Activated CD8-positive, alpha-beta memory T cell treated with anti-CD3 and anti-CD28 coated beads for 48 hours (primary cell): ENCODE data around the gene MYH14.

Source experiments
- DNase-seq, 3 experiments: peaks; one replicate each; pipeline ENCODE4 v3.0.0-alpha.2; 2020; ENCODE audit warnings: low read depth in 2 of 3, low spot score in 2 of 3

Gene MYH14

DNA sequence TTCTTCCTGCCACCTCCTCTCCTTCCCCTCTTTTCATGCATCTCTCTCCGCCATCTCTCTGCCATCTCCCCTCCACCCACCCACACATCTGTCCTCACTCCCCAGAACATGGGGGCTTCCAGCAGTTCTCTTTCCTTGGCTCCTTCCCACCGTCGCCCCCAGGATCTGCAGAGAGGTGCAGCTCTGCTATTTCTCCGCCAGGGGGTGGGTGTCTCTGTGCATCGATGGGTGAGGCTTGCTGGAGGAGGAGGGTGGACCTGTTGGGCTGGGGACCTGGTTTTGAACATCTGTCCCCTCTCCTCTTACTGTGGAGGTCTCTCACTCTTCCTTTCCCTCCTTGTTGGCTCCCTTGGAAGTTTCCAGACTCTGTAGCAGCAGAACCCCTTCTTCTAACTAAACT lies 51.7 kb downstream of the MYH14 start:
- DNase-seq = no peak

DNA sequence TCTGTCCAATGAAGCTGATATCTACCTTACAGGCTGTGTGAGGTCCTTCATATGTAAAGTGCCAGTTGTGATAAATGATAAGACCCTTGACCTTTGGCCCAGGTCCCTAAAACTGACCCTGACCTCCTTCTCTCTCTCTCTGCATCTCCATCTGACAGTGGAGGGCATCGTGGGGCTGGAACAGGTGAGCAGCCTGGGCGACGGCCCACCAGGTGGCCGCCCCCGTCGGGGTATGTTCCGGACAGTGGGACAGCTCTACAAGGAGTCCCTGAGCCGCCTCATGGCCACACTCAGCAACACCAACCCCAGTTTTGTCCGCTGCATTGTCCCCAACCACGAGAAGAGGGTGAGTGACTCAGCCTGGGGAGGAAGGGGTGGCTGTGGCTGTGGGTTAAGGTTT lies 53.7 kb downstream of the MYH14 start:
- no peak for DNase-seq

DNA sequence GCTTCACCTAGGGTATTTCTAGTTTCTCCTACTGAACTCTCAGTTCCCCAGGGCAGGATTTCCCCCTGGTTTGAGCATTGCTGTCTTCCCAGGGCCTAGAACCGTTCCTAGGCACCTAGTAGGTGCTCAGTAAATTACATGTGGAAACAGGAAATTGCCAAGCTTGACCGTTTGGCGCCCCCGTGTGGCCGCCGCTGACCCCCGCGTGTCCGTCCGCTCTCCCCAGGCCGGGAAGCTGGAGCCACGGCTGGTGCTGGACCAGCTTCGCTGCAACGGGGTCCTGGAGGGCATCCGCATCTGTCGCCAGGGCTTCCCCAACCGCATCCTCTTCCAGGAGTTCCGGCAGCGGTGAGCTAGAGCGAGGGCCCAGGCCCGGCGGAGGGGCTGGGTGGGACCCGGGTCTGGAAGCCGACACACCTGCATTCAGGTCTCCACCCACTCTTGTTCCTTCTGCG lies 55.5 kb downstream of the MYH14 start:
- DNase-seq = peak in 1 of 3 experiments; percentile 9

DNA sequence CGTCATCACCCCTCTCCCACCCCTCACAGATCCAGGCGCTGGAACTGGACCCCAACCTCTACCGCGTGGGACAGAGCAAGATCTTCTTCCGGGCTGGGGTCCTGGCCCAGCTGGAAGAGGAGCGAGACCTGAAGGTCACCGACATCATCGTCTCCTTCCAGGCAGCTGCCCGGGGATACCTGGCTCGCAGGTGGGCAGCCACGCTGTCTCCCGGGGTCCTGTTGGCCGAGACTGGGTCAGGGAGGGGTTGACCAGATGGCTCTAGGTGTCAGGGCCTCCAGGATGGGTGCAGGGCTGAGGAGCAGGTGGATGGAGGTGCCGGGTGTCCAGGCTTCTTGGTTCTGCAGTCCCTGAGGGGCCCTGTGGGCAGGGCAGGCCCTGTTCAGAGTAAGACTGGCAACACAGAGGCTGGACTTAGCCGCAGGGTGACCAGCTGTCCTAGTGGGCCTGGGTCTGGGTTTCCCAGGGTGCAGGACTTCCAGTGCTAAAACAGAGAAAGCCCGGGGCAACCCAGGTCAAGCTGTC lies 58.1 kb downstream of the MYH14 start:
- DNase-seq = no peak

DNA sequence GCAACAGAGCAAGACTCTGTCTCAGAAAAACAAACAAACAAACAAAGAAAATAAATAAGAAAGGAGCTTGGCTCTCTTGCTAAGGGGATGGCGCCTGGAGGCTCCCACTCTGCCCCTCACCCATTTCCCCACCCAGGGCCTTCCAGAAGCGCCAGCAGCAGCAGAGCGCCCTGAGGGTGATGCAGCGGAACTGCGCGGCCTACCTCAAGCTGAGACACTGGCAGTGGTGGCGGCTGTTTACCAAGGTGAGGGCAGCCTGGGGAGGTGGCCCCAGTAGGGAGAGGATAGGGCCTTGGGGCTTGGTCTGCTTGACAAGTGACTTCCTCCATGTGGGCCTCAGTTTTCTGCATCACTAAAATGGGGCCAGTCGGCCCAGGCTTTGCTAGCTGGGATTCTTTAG lies 59.8 kb downstream of the MYH14 start:
- no peak for DNase-seq

DNA sequence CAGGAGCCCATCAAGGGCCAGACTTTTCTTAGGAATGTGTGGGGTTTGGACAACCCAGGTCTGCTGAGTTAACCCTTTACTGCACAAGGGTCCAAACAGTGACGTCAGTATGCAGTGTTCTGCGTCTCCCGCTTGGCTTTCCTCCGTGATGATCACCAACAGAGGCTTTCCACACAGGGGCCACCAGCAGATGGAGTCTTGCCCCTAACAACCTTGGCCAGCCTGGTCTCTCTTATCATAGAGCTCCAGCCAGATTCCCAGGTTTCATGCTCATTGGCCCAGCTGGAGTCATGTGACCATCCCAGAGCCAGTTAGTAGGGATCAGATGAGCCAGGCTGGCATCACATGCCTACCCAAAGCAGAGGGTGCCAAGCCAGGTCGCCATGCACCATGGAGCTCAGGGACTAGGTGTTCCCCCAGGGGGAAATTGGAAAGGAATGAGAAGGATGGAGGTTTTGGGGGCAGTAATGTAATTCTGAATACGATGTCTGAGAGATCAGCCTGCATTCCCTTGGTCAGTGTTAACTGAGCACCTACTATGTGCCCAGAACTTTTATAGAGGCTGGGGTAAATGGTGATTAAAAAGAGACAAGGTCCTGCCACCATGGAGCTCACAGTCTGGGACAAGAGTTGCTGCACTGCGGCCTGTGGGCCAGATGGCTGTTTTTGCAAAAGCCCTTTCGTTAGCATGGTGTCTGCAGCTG lies 61.2 kb downstream of the MYH14 start:
- DNase-seq = no peak

DNA sequence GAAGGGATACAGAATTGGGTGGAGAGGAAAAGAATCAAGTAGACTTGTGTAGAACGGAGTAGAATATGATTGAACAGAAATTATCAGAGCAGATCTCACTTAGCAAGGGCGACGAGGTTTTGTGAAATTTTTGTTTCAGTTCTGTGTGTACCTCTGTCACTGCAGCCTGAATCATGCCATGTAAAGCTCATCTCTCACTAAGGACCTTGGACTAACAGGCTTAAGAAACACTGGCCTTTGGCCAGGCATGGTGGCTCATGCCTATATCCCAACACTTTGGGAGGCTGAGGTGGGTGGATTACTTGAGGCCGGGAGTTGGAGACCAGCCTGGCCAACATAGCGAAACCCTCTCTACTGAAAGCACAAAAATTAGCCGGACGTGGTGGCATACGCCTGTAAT lies 62.6 kb downstream of the MYH14 start:
- no peak for DNase-seq

DNA sequence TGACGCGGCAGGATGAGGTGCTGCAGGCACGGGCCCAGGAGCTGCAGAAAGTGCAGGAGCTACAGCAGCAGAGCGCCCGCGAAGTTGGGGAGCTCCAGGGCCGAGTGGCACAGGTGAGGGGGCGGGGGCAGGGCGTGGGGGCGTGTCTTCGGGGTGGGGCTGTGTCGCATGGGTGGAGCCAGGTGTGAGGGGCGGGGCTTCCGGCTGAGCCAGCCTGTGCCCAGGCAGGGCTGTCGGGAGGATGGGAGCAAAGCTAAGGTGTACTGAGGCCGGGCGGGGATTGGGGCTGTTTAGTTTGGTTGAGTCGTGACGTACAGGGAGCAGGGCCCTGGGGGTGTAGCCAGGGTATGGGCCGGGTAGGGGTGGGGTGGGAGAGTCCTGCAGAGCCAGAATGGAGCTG lies 63.5 kb downstream of the MYH14 start:
- DNase-seq = peak in 1 of 3 experiments; percentile 13

DNA sequence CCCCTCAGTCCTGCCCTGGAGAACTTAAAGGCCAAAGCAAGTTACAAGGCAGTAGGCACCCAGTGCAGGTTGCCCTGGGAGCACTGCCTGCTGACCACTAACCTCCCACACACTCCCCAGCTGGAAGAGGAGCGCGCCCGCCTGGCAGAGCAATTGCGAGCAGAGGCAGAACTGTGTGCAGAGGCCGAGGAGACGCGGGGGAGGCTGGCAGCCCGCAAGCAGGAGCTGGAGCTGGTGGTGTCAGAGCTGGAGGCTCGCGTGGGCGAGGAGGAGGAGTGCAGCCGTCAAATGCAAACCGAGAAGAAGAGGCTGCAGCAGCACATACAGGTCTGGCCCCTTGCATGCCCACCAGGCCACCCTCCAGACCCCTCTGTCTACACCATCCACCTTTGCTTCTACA lies 64.6 kb downstream of the MYH14 start:
- no peak for DNase-seq

DNA sequence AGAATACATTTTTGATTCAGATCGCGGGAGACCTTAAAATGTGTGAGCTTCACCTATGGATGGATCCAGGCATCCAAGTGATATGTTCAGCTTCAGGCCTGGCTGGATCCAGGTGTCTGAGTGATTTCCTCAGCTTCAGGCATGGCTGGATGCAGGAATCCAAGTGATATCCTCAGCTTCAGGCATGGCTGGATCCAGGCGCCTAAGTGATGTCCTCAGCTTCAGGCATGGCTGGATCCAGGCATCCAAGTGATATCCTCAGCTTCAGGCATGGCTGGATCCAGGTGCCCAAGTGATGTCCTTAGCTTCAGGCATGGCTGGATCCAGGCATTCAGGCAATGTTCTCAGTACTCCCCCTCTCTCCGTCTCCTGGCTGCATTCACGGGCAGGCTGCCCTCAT lies 65.1 kb downstream of the MYH14 start:
- DNase-seq = no peak

DNA sequence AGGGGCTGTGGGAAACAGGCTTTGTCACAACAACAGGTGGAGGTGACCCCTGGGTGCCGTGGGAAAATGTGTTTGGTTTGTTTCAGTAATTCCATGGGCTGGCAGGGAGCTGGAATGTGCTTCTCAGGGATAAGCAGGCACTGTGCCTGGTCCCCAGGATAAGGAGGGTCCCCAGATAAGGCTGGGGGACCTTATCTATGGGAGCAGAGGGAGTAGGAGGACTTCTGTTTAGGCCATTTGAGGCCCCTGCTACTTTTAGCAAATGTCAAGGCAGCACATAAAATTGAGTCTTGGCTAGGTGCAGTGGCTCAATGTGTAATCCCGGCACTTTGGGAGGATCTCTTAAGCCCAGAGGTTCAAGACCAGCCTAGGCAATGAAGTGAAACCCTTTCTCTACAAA lies 66.2 kb downstream of the MYH14 start:
- DNase-seq = no peak

DNA sequence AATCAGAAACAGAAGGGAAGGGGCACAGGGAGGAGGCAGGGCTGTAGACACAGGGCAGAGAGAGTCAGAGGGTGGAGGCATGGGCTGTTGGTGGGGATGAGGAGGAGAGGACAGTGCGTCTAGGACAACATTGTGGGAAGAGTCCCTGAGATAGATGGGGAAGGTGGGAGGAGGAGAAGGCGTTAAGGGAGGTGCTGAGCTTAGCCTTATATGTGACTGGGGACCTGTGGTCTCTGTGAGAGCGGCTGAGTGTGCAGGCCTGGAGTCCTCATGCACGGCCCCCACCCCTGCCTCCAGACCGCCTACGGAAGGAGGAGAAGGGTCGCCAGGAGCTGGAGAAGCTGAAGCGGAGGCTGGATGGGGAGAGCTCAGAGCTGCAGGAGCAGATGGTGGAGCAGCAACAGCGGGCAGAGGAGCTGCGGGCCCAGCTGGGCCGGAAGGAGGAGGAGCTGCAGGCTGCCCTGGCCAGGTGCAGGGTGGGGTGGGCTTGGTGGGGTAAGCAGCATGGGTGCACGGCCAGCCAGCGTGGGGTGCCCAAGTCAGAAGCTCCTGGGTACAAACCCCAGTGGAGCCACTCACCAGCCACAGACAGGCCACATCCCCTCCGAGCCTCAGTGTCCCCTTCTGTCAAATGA lies 69.0 kb downstream of the MYH14 start:
- no peak for DNase-seq

DNA sequence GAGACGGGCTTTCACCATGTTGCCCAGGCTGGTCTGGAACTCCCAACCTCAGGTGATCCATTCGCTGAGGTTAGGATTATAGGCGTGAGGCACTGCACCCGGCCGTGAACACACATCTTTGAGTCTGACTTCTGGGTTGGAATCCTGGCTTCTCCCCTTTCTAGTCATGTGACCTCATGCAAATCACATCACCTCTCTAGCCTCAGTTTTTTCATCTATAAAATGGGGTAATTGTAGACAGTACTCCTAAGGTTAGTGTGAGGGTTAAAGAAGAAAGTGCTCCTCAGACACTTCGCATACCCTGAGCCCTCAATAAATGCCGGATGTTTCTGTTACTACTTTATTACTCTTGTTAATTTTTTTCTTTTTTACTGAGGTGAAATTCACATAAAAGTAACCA lies 70.4 kb downstream of the MYH14 start:
- no peak for DNase-seq

DNA sequence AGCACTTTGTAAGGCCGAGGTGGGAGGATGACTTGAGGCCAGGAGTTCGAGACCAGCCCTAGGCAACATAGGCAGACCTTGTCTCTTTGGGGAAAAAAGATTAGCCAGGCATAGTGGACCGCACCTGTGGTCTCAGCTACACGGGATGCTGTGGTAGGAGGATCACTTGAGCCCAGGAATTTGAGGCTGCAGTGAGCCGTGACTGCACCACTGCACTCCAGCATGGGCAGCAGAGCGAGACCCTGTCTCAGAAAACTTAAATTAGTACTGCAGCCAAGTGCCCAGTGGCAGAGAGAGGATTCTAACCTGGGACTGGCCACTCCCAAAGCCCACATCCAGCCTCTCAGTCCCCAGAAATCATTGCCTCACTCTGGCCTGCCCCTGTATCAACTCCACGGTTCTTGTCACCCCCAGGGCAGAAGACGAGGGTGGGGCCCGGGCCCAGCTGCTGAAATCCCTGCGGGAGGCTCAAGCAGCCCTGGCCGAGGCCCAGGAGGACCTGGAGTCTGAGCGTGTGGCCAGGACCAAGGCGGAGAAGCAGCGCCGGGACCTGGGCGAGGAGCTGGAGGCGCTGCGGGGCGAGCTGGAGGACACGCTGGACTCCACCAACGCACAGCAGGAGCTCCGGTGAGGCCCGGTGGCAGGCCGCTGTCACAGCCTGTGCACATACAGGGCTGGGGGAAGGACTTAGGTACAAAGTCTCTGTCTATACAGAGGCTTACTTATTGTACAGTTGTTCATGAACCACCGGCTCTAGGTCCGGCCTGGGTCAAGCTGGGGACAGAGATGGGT lies 72.4 kb downstream of the MYH14 start:
- DNase-seq = no peak

DNA sequence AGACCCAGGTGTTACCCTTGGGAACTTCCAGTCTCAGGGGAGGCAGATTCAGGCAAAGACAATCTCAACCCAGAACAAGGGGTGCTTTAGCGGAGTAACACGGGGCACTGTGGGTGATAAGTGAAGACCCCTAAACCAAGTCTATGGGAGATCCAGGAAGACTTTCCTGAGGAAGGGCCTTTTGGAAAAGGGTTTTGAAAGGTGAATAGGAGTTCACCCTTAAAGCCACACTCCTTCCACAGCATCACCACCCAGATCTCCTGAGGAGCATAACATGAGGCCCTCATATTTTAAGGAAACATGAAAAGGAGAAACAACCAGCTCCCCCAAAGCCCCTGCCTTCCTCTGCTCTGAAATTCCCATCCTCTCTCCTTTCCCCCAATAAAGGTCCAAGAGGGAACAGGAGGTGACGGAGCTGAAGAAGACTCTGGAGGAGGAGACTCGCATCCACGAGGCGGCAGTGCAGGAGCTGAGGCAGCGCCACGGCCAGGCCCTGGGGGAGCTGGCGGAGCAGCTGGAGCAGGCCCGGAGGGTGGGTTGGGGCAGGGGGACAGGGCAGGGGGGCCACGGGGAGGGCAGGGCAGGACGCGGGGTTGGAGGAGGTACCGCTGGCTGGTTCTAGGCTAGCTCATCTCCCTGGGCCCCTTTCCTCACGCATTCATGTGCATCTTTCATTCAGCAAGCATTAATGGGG lies 73.1 kb downstream of the MYH14 start:
- DNase-seq = no peak

DNA sequence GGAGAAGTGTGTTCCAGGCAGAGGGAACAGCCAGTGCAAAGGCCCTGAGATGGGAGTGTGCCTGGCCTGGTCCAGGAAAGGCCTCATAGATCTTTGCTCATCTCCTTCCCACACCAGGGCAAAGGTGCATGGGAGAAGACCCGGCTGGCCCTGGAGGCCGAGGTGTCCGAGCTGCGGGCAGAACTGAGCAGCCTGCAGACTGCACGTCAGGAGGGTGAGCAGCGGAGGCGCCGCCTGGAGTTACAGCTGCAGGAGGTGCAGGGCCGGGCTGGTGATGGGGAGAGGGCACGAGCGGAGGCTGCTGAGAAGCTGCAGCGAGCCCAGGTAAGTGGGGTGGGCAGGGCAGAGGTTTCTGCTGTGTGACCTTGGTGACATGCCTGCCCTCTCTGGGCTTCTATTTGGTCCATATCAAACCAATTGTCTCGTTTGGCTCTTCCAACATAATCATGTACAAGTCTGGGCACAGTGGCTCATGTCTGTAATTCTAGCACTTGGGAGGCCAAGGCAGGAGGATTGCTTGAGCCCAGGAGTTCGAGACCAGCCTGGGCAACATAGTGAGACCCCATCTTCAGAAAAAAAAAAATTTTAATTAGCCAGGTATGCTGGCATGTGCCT lies 74.7 kb downstream of the MYH14 start:
- DNase-seq = no peak

DNA sequence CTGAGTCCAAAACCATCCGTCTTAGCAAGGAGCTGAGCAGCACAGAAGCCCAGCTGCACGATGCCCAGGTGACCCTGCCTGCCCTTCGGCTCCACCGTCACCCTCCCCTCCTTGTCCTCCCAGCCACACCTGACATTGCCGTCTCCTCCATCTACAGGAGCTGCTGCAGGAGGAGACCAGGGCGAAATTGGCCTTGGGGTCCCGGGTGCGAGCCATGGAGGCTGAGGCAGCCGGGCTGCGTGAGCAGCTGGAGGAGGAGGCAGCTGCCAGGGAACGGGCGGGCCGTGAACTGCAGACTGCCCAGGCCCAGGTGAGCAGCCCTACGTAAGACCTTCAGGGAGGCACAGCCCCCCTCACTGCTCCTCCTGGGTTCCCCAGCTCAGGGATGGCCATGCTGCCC lies 76.7 kb downstream of the MYH14 start:
- no peak for DNase-seq

DNA sequence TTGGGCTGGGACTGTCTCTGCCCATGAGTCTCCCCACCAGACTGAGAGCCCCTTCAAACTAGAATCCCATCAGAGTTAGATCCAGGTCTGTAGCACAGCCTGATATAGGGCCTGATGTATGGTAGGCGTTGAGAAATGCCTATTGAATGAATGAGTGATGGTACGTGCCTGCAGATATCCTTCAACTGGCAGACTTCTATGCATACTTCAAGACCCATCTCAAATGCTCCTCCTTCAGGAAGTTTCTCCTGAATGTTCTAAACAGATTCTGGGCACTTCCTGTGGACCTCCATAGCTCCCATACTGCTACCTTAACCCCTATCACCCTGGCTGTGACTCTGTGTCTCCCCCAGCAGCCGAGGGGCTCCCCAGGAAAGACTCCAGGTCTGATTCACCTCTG lies 77.6 kb downstream of the MYH14 start:
- DNase-seq = no peak

DNA sequence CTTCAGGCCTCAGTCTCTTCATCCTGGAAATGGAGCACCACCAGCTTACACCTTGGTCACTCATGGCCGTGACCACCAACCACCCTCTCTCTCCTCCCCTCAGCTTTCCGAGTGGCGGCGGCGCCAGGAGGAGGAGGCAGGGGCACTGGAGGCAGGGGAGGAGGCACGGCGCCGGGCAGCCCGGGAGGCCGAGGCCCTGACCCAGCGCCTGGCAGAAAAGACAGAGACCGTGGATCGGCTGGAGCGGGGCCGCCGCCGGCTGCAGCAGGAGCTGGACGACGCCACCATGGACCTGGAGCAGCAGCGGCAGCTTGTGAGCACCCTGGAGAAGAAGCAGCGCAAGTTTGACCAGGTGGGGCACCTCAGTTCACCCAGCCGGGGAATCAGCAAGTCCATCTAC lies 78.1 kb downstream of the MYH14 start:
- no peak for DNase-seq

DNA sequence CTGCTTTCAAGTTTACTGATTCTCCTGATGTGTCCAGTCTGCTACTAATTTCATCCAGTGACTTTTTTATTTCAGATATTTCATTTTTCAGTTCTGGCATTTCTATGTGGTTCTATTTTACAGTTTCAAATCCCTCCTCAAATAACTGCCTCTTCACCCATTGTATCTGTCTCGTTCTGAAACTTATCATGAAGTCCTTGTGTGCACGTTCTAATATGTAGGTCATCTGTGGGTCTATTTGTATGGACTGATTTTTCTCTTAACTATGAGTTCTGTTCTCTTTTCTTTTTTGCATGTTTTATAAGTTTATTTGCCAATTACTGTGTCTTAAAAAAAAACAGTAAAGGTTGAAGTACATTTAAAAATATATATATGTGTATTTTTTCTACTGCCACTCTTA lies 82.4 kb downstream of the MYH14 start:
- no peak for DNase-seq

DNA sequence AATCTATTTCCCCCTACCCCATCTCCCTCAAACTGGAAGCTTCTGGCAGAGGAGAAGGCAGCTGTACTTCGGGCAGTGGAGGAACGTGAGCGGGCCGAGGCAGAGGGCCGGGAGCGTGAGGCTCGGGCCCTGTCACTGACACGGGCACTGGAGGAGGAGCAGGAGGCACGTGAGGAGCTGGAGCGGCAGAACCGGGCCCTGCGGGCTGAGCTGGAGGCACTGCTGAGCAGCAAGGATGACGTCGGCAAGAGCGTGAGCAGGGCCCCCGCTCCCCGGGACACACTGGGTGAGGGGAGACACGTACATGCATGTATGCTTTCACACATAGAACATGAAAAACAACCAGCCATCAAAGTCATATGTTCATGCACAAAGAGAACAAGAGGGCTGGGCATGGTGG lies 83.0 kb downstream of the MYH14 start:
- DNase-seq = no peak
